ENCODE data around the gene SOX6.

Gene SOX6

DNA sequence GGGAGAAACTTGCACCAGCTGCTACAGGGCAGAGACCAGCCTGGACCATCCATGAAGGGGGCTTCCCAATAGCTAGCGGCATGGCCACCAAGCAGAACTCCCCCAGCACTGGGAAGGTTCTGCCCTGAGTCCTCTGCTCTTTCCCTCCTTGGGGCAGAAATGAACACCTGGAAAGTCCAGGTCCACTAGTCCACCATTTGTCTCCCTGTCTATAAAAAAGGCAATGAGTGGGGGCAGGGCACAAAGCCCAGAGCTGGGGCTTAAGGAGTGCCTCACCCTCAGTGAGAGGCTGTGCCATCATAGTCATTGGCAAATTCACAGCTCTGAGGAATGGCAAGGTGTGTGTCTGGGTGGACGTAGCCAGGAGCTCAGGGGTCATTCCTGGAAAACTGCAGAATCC is 420.3 kb downstream of the SOX6 start:
- FAIRE-seq (no peak), DNase-seq (ENCODE audit: insufficient read length, low spot score) (no peak)
- TF ChIP-seq, protein P1, sequence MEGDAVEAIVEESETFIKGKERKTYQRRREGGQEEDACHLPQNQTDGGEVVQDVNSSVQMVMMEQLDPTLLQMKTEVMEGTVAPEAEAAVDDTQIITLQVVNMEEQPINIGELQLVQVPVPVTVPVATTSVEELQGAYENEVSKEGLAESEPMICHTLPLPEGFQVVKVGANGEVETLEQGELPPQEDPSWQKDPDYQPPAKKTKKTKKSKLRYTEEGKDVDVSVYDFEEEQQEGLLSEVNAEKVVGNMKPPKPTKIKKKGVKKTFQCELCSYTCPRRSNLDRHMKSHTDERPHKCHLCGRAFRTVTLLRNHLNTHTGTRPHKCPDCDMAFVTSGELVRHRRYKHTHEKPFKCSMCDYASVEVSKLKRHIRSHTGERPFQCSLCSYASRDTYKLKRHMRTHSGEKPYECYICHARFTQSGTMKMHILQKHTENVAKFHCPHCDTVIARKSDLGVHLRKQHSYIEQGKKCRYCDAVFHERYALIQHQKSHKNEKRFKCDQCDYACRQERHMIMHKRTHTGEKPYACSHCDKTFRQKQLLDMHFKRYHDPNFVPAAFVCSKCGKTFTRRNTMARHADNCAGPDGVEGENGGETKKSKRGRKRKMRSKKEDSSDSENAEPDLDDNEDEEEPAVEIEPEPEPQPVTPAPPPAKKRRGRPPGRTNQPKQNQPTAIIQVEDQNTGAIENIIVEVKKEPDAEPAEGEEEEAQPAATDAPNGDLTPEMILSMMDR (IDR thresholded peaks at IDR 0.05; ENCODE audit: insufficient read depth, missing control alignments): no peak

DNA sequence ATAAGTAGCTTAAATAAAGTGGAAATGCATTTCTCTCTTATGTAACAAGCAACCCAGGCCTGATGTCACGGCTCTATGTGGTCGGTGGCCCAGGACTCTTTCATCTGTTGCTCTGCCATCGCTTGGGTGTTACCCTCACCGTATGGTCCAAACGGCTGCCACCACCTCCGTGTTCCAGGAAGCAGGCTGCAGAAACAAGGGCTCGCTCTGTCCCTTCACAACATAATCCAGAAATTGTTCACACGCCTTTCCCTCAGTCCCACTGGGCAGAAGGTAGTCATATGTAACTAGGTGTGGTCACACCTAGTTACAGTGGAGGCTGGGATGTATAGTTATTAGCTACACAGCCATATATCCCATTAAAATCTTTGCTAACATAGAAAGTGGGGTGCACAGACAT is 421.0 kb downstream of the SOX6 start:
- TF ChIP-seq, protein P1 (IDR thresholded peaks at IDR 0.05; ENCODE audit: insufficient read depth, missing control alignments): no peak
- no peak for DNase-seq (ENCODE audit: insufficient read length, low spot score)
- no peak for FAIRE-seq

DNA sequence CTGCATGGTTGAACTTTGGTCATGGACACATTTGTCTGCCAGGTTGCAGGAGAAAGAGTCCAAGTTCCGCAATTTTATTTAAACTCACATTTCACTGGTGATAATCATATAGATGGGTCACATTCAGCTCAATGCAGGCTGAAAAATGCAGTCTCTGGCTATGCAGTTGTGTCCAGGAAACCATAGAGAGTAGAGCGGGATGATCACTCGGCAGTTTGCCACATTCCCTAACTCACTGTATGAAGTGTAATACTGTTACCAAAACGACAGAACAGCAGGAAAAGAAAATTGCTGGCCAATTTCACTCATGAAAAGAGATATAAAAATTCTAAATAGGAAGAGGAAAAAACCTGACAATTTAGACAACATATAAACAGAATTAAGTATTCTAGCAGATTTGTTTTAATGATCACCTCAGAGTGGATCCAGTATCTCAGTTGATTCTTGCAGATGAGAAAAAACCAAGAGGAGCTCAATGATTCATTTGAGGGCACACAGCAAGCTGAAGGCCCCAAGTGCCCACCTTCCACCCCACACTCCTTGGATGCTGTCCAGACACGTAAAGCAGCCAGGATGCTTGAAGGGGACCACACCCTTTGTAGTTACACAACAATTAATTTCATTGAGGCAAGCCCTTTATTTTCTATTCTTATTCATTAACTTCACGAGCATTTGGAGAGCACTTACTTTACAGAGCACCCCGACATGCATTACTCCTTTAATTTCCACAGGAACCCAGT is 422.3 kb downstream of the SOX6 start:
- TF ChIP-seq, protein P1 (IDR thresholded peaks at IDR 0.05; ENCODE audit: insufficient read depth, missing control alignments): no peak
- no peak for DNase-seq (ENCODE audit: insufficient read length, low spot score)
- no peak for FAIRE-seq

DNA sequence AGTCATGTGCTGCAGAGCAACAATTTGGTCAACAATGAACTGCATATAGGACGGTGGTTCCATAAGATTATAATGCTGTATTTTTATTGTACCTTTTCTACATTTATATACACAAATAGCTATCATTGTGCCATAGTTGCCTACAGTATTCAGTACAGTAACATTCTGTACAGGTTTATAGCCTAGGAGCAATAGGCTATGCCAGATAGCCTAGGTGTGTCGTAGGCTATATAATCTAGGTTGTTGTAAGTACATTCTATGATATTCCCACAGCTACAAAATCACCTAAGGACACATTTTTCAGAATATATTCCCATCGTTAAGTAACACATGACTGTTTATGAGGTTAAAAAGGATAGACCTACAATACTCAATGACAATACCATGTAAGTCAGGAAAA is 423.9 kb downstream of the SOX6 start:
- no peak for FAIRE-seq
- TF ChIP-seq, protein P1 (IDR thresholded peaks at IDR 0.05; ENCODE audit: insufficient read depth, missing control alignments): no peak
- DNase-seq (ENCODE audit: insufficient read length, low spot score): no peak

DNA sequence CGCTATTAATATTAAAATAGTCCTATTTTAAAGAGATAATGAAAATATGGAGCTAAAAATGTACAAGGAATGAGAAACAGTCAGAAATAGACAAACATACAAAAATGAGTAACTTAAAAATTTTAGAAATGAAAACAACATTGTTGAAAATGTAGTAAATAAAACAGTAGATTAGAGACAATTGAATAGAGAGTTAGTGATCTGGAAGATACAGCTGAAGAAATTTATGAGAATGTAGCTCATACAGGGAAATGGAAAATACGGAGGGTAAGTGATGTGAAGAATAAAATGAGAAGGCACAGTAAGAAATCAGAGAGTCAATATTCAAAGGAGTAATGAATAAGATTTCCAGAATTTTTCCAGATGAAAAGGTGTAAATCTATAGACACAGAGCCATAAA is 424.8 kb downstream of the SOX6 start:
- DNase-seq (ENCODE audit: insufficient read length, low spot score) (no peak), FAIRE-seq (no peak)
- TF ChIP-seq, protein P1 (IDR thresholded peaks at IDR 0.05; ENCODE audit: insufficient read depth, missing control alignments): no peak

DNA sequence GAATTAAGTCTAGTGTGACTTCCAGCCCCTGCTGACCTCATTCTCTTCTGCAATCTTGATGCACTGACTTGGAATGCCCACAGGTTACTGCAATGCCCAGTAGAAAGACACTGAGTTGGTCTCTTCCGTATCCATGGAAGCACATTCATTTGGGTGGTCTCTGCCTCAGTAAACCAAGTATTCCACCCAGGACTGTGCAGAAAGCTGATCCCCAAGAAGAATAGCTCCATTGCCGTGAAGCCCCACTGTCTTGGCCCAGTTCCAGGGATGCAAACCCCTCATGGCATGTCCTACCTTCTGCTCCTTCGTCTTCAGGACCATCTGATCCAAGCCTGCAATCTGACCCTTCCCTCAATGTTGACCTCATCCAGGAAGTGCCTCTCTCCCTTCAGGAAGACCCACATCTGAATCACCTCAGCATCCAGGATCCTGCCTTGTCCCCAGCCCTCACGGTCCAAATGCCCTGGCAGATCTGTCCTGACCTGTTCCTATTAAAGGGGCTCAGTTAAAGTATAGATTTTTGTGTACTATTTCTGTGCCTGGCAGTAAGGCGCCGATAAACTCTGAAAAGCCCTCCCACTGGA is 425.8 kb downstream of the SOX6 start:
- no peak for FAIRE-seq
- TF ChIP-seq, protein P1 (IDR thresholded peaks at IDR 0.05; ENCODE audit: insufficient read depth, missing control alignments): no peak

DNA sequence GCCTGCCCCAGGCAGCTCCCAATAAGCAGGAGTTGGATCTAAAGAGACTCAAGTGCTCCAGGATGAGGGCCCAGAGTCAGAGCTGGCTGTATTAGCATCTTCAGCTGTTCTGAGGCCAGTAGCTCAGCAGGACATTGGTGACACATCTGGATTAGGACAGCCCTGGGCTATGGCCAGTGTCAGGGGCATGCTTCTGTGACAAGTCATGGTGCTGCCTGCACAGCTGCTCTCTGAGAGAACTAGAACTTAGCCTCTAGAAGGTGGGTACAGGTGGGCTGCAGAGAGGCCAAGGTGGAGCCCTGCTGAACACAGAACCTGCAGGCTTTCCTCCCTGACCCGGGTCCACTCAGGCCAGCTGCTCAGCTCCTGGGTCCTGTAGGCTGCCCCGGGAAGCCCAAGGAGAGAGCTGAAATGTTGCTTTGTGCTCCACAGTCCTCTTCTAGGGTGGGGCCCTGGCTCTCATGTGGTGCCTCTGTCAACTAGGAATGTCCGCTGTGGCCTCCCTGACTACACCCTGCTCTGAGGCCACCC is 426.9 kb downstream of the SOX6 start:
- TF ChIP-seq, protein P1 (IDR thresholded peaks at IDR 0.05; ENCODE audit: insufficient read depth, missing control alignments): no peak
- DNase-seq (ENCODE audit: insufficient read length, low spot score) (no peak), FAIRE-seq (no peak)

More for the DNA sequence above, 425.8 kb downstream of the SOX6 start:
- DNase-seq (ENCODE audit: insufficient read length, low spot score): no peak
